Gastroesophageal sphincter (tissue), 4 donors: Measurements from ENCODE around the gene GHITM. TPM values are rescaled to one million over a fixed set of nuclear protein-coding genes. Genes with fewer than 3 reads are reported as not detected.

Experiments
- ATAC-seq: fragments of 150-250 bp; one replicate; pipeline ENCODE4 v1.9.1; 2016; ENCODE audit warnings: mild to moderate bottlenecking, moderate library complexity
- H3K27ac ChIP-seq, 4 donors: fragments of 200-600 bp; sonication (generic) in 3 of 4; 1 replicate in 3 of 4; 2 replicates in 1 of 4; pipeline ENCODE4 v1.5.1; 2016 to 2019
- H3K27me3 ChIP-seq: fragments of 200-600 bp; sonication (generic); one replicate; pipeline ENCODE4 v1.5.1; 2019
- H3K36me3 ChIP-seq, 2 donors: fragments of 200-600 bp; sonication (generic); one replicate each; pipeline ENCODE4 v1.5.1; 2019; ENCODE audit warnings: control low read depth in 1 of 2
- H3K4me1 ChIP-seq, 3 donors: fragments of 200-600 bp; sonication (generic); 1 replicate in 2 of 3; 2 replicates in 1 of 3; pipeline ENCODE4 v1.5.1; 2016 to 2019; ENCODE audit warnings: control low read depth in 2 of 3
- H3K4me3 ChIP-seq, 2 donors: fragments of 200-600 bp; sonication (generic); one replicate each; pipeline ENCODE4 v1.5.1; 2019; ENCODE audit warnings: mild to moderate bottlenecking in 1 of 2, moderate library complexity in 1 of 2
- H3K9me3 ChIP-seq, 3 donors: fragments of 200-600 bp; sonication (generic); one replicate each; pipeline ENCODE4 v1.5.1; 2017 to 2019; ENCODE audit warnings: control low read depth in 2 of 3
- CTCF ChIP-seq, 4 experiments: fragments of 200-600 bp in 2 of 4; fragments of 450-650 bp in 2 of 4; sonication (generic) in 1 of 4; IDR thresholded peaks; one replicate each; pipeline ENCODE4 v1.5.1; 2017 to 2019; ENCODE audit warnings: antibody characterized with exemption in 4 of 4, mild to moderate bottlenecking in 2 of 4, moderate library complexity in 2 of 4
- EP300 ChIP-seq: sonication (generic); formaldehyde crosslinking; IDR thresholded peaks from one replicate; pipeline ENCODE4 v1.6.1; 2017; ENCODE audit warnings: antibody characterized with exemption, mild to moderate bottlenecking
- POLR2A ChIP-seq, 2 donors: fragments of 450-650 bp; IDR thresholded peaks; one replicate each; pipeline ENCODE4 v1.6.1; 2017; ENCODE audit warnings: antibody characterized with exemption in 2 of 2, mild to moderate bottlenecking in 2 of 2, moderate library complexity in 1 of 2
- POLR2AphosphoS5 ChIP-seq: sonication (generic); formaldehyde crosslinking; IDR thresholded peaks from one replicate; pipeline ENCODE4 v1.6.1; 2017; ENCODE audit warnings: antibody characterized with exemption
- WGBS, 2 donors: methylation state at CpG; one replicate each; pipeline ENCODE4 v1.1.5; 2018; ENCODE audit warnings: low coverage in 1 of 2; 5-methylcytosine and 5-hydroxymethylcytosine counted together
- total RNA-seq, 4 donors: library from RNA; depleted of rRNA; stranded (reverse); fragments of >200 nt; gene quantifications; one replicate each; pipeline ENCODE4 v1.1.0, GENCODE V29; 2016

Gene GHITM
- total RNA-seq, 4 donors from 2014 or later: 134 to 230 (median 190) TPM

DNA sequence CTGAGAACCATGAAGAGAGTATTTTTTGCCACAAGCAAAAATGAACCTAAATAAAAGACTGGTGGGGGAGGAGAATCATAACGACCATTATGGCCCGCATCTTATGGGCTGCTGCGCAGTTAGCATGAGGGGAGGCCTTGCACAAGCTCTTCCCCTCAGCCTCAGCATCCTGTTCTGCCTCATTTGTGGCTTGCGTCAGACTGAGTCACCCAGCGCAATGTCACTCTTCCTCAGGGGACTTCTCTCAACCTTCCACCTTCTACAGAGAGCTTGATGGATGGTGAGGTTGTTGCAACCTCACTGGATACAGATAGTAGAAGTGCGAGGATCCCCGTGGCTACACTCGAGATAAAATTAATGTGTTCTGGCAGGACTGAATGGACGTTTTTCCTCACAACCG lies 17.5 kb downstream of the GHITM start:
- Histone ChIP-seq H3K27me3 (no peaks in the 10 kb centered on the region), H3K4me1 (no peaks in the 10 kb centered on the region), H3K27ac (no peak overlapping the region), H3K9me3 (no peaks in the 10 kb centered on the region), H3K4me3 (no peak overlapping the region), H3K36me3 (peaks cover 0 to 39% of the 10 kb centered on the region in 2 donors)
- 37 to 52% methylated on average over 8 to 10 of the region's 10 CpGs for WGBS, 2 donors
- ATAC-seq: peak; percentile 41
- TF ChIP-seq CTCF (IDR thresholded peaks at IDR 0.05): no peak
- no peak for TF ChIP-seq POLR2AphosphoS5
- TF ChIP-seq EP300: no peak

DNA sequence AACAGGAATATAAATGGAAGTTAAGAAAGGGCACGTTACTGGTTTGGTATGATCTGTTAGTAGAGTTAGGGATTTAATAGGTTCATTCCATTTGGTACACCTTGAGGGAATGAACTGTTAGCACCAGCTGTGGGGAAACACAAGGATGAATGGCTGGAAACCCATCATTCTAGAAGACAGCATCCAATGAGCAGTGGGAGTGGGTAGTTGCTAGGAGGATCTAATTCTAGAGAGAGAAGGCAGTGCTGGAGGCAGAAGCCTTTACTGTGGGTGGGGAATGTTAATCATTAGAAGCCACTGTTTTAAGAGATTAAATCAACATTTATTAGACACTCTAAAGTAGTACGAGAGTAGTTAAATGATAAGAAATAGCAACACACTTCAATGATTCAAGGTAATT lies 18.8 kb downstream of the GHITM start:
- H3K36me3 ChIP-seq: peaks cover 0 to 26% of the 10 kb centered on the region in 2 donors
- TF ChIP-seq CTCF (IDR thresholded peaks at IDR 0.05): no peak
- no peak for TF ChIP-seq POLR2AphosphoS5
- no peak for TF ChIP-seq EP300
- no peak for TF ChIP-seq POLR2A (IDR thresholded peaks at IDR 0.05)
- H3K9me3 ChIP-seq: no peaks in the 10 kb centered on the region
- H3K27ac ChIP-seq: no peak overlapping the region
- 62 to 90% methylated on average over 2 of the region's 2 CpGs for WGBS, 2 donors
- ATAC-seq: no peak
- no peak overlapping the region for H3K4me3 ChIP-seq
- peaks cover 9% of the 10 kb centered on the region for H3K27me3 ChIP-seq
- H3K4me1 ChIP-seq: no peaks in the 10 kb centered on the region

DNA sequence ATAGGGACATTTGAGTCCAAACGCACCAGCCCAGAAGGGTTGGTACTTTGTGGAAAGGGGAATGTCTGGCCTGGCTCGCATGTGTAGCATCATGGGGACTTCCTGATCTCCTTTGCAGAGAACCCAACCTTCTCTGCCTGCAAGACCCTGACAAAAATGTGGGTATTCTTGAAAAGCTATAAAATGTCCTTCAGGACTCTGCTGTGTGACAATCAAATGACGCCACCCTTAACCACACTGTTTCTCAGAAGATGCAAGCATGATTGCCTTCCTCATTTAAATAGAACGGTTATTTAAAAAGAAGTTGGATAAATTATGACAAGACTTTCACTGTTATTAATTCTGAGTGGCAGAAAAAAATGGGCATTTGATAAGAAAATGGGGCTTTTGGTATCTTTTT lies 19.2 kb downstream of the GHITM start:
- Histone ChIP-seq H3K27me3 (peaks cover 9% of the 10 kb centered on the region), H3K4me1 (no peaks in the 10 kb centered on the region), H3K36me3 (peaks cover 0 to 21% of the 10 kb centered on the region in 2 donors), H3K9me3 (no peaks in the 10 kb centered on the region), H3K4me3 (no peak overlapping the region), H3K27ac (no peak overlapping the region)
- ATAC-seq: no peak
- TF ChIP-seq POLR2A (IDR thresholded peaks at IDR 0.05) (no peak), POLR2AphosphoS5 (no peak), CTCF (IDR thresholded peaks at IDR 0.05) (no peak), EP300 (no peak)
- 70 to 77% methylated on average over 3 to 4 of the region's 4 CpGs for WGBS, 2 donors

DNA sequence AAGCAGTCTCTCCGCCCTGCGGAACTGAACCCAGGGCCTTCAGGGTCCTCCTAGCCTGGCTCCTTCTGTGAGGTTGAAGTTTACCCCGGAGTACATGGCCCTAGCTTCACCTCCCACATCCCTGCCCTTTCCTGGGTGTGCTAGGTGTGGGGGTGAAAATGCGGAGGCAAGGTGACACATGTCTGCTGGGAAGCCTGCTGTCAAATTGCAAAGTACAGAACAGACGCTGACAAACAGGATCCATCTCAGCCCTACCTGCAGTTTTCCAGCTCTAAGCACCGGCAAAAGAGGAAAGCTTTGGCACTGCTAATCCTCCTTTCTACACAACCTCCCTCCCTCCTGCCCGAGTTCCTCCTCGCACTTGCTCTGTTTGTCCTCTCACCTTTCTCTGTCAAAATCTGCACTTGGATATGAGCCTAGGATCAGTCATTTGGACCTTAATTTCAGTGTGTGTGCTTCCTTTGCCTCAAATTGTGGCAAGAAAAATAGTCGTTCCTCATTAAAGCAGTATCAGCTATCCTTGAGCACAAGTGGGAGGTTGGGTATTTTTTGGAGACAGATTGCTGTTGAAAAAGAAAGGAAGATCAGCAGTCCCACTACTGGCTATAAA lies 19.9 kb downstream of the GHITM start:
- peaks cover 9% of the 10 kb centered on the region for H3K27me3 ChIP-seq
- H3K4me1 ChIP-seq: no peaks in the 10 kb centered on the region
- no peaks in the 10 kb centered on the region for H3K9me3 ChIP-seq
- H3K4me3 ChIP-seq: no peak overlapping the region
- ATAC-seq: no peak
- TF ChIP-seq POLR2A (IDR thresholded peaks at IDR 0.05): no peak
- no peak overlapping the region for H3K27ac ChIP-seq
- WGBS, 2 donors: 20 to 27% methylated on average over 7 to 9 of the region's 9 CpGs
- H3K36me3 ChIP-seq: peaks cover 0 to 15% of the 10 kb centered on the region in 2 donors

DNA sequence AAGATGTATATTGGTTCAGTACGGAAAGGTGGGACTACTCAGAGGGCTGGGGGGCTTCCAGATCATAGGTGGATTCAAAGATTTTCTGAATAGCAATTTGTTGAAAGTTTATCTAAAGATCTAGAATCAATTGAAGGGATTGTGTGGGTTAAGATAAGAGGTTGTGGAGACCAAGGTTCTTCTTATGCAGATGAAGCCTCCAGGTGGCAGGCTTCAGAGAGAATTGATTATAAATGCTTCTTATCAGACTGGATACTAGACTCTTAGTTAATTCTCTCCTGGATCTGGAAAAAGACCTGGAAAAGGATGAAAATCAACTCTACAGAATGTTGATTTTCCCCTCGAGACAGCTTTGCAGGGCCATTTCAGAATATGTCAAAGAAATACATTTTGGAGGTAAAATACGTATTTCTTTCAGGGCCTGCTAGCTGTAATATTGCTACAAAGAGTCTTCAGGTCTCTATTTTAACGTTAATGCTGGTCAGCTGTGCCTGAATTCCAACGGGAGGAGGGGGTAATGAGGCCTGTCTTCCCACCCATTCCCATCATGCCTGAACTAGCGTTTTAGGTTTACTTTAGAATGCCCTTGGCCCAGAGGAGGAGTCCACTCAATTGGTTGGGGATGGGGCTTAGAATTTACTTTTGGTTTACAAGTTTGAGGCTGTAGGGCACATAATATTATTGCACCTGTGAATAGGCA lies 21.5 kb downstream of the GHITM start:
- H3K9me3 ChIP-seq: no peaks in the 10 kb centered on the region
- no peak overlapping the region for H3K27ac ChIP-seq
- ATAC-seq: no peak
- no peaks in the 10 kb centered on the region for H3K36me3 ChIP-seq
- WGBS, 2 donors: 31 to 49% methylated on average over 3 to 6 of the region's 6 CpGs
- H3K4me3 ChIP-seq: no peak overlapping the region
- H3K4me1 ChIP-seq: no peaks in the 10 kb centered on the region
- H3K27me3 ChIP-seq: peaks cover 18% of the 10 kb centered on the region
- TF ChIP-seq POLR2AphosphoS5 (no peak), POLR2A (IDR thresholded peaks at IDR 0.05) (no peak), CTCF (IDR thresholded peaks at IDR 0.05) (no peak), EP300 (no peak)
